Stomach (tissue), 9 donors: ENCODE measurements around the gene C20orf173. TPM values are rescaled to one million over a fixed set of nuclear protein-coding genes. Genes with fewer than 3 reads are reported as not detected.
A peak's percentile ranks its signal among the peaks of the same experiment; 100 is the strongest.

Experiments used
- DNase-seq, 2 donors: peaks; one replicate each; pipeline versions ENCODE4 v3.0.0 to v3.0.0-alpha.2; 2013 to 2019
- H3K27ac ChIP-seq, 5 donors: fragments of 200-600 bp in 4 of 5; sonication (generic) in 4 of 5; one replicate each; pipeline ENCODE4 v1.5.1; 2013 to 2019; ENCODE audit warnings: mild to moderate bottlenecking in 1 of 5, moderate library complexity in 1 of 5
- H3K27me3 ChIP-seq, 3 donors: fragments of 200-600 bp; sonication (generic); one replicate each; pipeline ENCODE4 v1.5.1; 2017 to 2019; ENCODE audit warnings: mixed run types in 1 of 3
- H3K36me3 ChIP-seq, 4 donors: fragments of 200-600 bp; sonication (generic); 1 replicate in 3 of 4; 2 replicates in 1 of 4; pipeline ENCODE4 v1.5.1; 2016 to 2019
- H3K4me1 ChIP-seq, 4 donors: fragments of 200-600 bp; sonication (generic); one replicate each; pipeline ENCODE4 v1.5.1; 2016 to 2019
- H3K4me3 ChIP-seq, 4 donors: fragments of 200-600 bp; sonication (generic) in 3 of 4; one replicate each; pipeline ENCODE4 v1.5.1; 2016 to 2019; ENCODE audit warnings: mild to moderate bottlenecking in 1 of 4
- H3K9me3 ChIP-seq, 4 donors: fragments of 200-600 bp; sonication (generic); one replicate each; pipeline ENCODE4 v1.5.1; 2016 to 2019
- CTCF ChIP-seq, 7 experiments: fragments of 450-650 bp in 4 of 7; fragments of 200-600 bp in 3 of 7; sonication (generic) in 3 of 7; IDR thresholded peaks; one replicate each; pipeline ENCODE4 v1.5.1; 2016 to 2019; ENCODE audit warnings: antibody characterized with exemption in 7 of 7, control low read depth in 2 of 7, mild to moderate bottlenecking in 1 of 7
- EP300 ChIP-seq: sonication (generic); formaldehyde crosslinking; IDR thresholded peaks from one replicate; pipeline ENCODE4 v1.6.1; 2017; ENCODE audit warnings: antibody characterized with exemption
- POLR2A ChIP-seq, 4 donors: fragments of 450-650 bp; IDR thresholded peaks; one replicate each; pipeline ENCODE4 v1.6.1; 2016; ENCODE audit warnings: antibody characterized with exemption in 4 of 4, control low read depth in 2 of 4, mild to moderate bottlenecking in 1 of 4, moderate library complexity in 1 of 4
- POLR2AphosphoS5 ChIP-seq, 3 donors: sonication (generic); formaldehyde crosslinking; IDR thresholded peaks; one replicate each; pipeline ENCODE4 v1.6.1; 2016; ENCODE audit warnings: antibody characterized with exemption in 3 of 3
- WGBS, 5 donors: extraction: QIAGEN DNeasy Blood & Tissue Kit in 3 of 5; methylation state at CpG; one replicate each; pipeline versions ENCODE4 v1.1.5 to v1.1.7; 2013 to 2018; 5-methylcytosine and 5-hydroxymethylcytosine counted together
- intact Hi-C: fragments of 100-400 bp; cut with DNase I; formaldehyde crosslinking; loops from one replicate; pipeline ENCODE4 v1.15.1; 2023; ENCODE audit warnings: low total_unique reads
- polyA plus RNA-seq, 3 donors: library from polyadenylated mRNA; stranded (reverse); fragments of 200-250 nt; gene quantifications; one replicate each; pipeline ENCODE4 v1.2.3, GENCODE V29; 2013
- total RNA-seq, 5 donors: library from RNA; depleted of rRNA; stranded (reverse); fragments of >200 nt; gene quantifications; one replicate each; pipeline versions ENCODE4 v1.1.0 to v1.2.3, GENCODE V29; 2014 to 2016
- donor health status: healthy with polysubstance abuse.
- donor health status: Bipolar disorder and iron deficiency.
- donor health status: healthy.

Gene C20orf173
- total and polyA plus RNA-seq, 8 donors, result not detected

- TF ChIP-seq POLR2AphosphoS5 (IDR thresholded peaks at IDR 0.05) (peak in 2 of 3 donors; percentile 29 to 62), EP300 (no peak), CTCF (IDR thresholded peaks at IDR 0.05) (no peak), POLR2A (IDR thresholded peaks at IDR 0.05) (no peak)
- Histone ChIP-seq H3K27ac (peak overlapping the region in 4 of 5 donors; percentile 44 to 66 (median 53)), H3K4me3 (peak overlapping the region; percentile 22 to 40 (median 36)), H3K27me3 (no peaks in the 10 kb centered on the region), H3K4me1 (peaks cover 0 to 9% (median 0%) of the 10 kb centered on the region in 4 donors), H3K36me3 (peaks cover 47 to 98% (median 92%) of the 10 kb centered on the region in 4 donors), H3K9me3 (no peaks in the 10 kb centered on the region)
- 65 to 87% (median 79%) methylated on average over 4 to 6 of the region's 6 CpGs for WGBS, 5 donors
- intact Hi-C loops, result no loop called here
- peak in 1 of 2 donors; percentile 62 for DNase-seq
Observed at GRCh38 chr20:35490736-35491181, 38.7 kb downstream of the C20orf173 start.

GRCh38 chr20:35489717-35490116 is 39.7 kb downstream of the C20orf173 start:
- WGBS, 5 donors, result 88 to 100% (median 93%) methylated on average over 5 of the region's 5 CpGs
- no peak for TF ChIP-seq EP300
- no peak for TF ChIP-seq CTCF (IDR thresholded peaks at IDR 0.05)
- Histone ChIP-seq H3K4me3 (peak overlapping the region in 2 of 4 donors; percentile 37 to 40), H3K27ac (no peak overlapping the region), H3K9me3 (no peaks in the 10 kb centered on the region), H3K36me3 (peaks cover 37 to 93% (median 85%) of the 10 kb centered on the region in 4 donors), H3K27me3 (no peaks in the 10 kb centered on the region), H3K4me1 (peaks cover 0 to 9% (median 0%) of the 10 kb centered on the region in 4 donors)
- intact Hi-C loops, result no loop called here
- no peak for DNase-seq

GRCh38 chr20:35487479-35487878 is 42.0 kb downstream of the C20orf173 start:
- peaks cover 0 to 9% (median 0%) of the 10 kb centered on the region in 4 donors for H3K4me1 ChIP-seq
- no peak for TF ChIP-seq EP300
- TF ChIP-seq POLR2A (IDR thresholded peaks at IDR 0.05), result no peak
- TF ChIP-seq POLR2AphosphoS5 (IDR thresholded peaks at IDR 0.05), result no peak
- no peak for TF ChIP-seq CTCF (IDR thresholded peaks at IDR 0.05)
- intact Hi-C loops, result no loop called here
- no peak for DNase-seq
- H3K27ac ChIP-seq, result no peak overlapping the region
- no peak overlapping the region for H3K4me3 ChIP-seq
- no peaks in the 10 kb centered on the region for H3K27me3 ChIP-seq
- 90 to 100% (median 99%) methylated on average over 4 of the region's 4 CpGs for WGBS, 5 donors
- H3K9me3 ChIP-seq, result no peaks in the 10 kb centered on the region
- H3K36me3 ChIP-seq, result peaks cover 18 to 93% (median 81%) of the 10 kb centered on the region in 4 donors

- WGBS, 5 donors, result 95 to 99% (median 95%) methylated on average over 5 of the region's 5 CpGs
- H3K36me3 ChIP-seq, result peaks cover 39 to 100% (median 94%) of the 10 kb centered on the region in 4 donors
- intact Hi-C loops, result no loop called here
- DNase-seq, result no peak
- H3K4me1 ChIP-seq, result no peaks in the 10 kb centered on the region
- H3K9me3 ChIP-seq, result no peaks in the 10 kb centered on the region
- H3K4me3 ChIP-seq, result no peak overlapping the region
- H3K27me3 ChIP-seq, result no peaks in the 10 kb centered on the region
- no peak overlapping the region for H3K27ac ChIP-seq
- TF ChIP-seq CTCF (IDR thresholded peaks at IDR 0.05), result no peak
- no peak for TF ChIP-seq EP300
- no peak for TF ChIP-seq POLR2A (IDR thresholded peaks at IDR 0.05)
- no peak for TF ChIP-seq POLR2AphosphoS5 (IDR thresholded peaks at IDR 0.05)
Observed at GRCh38 chr20:35479798-35480197, 49.7 kb downstream of the C20orf173 start.
